GM19193 (cell line): ENCODE data around the gene TEX9.

Source experiments
- POLR2A ChIP-seq: IDR thresholded peaks from 4 replicates; pipeline ENCODE4 v1.6.1; 2011; ENCODE audit not compliant: insufficient read depth, insufficient read length; ENCODE audit errors: extremely low read depth

TEX9 gene

DNA sequence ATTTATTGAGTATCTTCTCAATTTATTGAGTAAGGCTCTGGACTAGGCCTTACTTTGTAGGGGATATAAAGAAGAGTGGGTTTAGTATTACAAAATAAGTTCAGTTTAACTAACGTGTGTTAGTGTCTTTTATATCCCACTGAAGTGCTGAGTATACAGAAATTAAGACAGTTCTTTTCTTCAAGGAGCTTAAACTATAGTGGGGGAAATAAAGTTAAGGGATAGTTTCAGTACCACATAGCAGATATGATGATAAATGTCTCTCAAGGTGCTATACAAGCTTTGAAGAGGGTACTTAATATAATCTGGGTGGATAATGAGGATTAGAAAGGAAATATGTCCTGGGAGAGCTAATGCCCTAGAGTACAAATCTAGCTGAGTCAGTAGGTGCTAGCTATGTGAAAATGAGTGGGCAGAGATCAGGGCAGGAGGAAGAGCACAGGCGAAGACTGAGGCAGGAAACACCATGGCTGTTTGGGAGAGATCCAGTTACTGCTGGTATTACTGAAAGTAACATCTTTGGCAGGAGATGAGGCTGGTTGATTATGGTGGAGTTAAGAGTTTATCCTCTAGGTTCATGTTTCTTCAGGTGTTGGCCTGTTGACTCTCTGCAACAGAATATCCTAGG, 46.0 kb downstream of the TEX9 start:
- no peak for TF ChIP-seq POLR2A

GRCh38 chr15:56425276-56425675, 60.0 kb downstream of the TEX9 start:
- TF ChIP-seq POLR2A: no peak

GRCh38 chr15:56425976-56426375, 60.8 kb downstream of the TEX9 start:
- no peak for TF ChIP-seq POLR2A

- TF ChIP-seq POLR2A: no peak
These were observed 63.7 kb downstream of the TEX9 start for GRCh38 chr15:56428821-56429458.

DNA sequence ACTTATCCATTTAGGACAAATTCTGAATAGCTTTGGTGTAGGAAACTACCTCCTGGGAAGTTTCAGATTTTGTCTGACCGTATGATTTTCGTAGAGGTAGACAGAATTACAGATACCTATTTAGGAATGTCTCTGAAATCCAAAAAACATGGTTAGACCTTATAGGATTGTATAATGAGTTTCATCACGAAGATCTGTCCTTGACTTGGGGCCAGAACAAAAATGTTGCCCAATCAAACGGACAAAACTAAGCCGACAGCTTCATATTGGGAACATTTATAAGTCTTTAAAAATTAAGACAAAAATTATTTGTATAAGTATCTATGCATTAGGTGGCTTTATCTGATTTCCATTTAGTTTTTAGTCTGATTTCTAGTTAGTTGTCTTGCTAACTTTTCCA, 67.1 kb downstream of the TEX9 start:
- no peak for TF ChIP-seq POLR2A

DNA sequence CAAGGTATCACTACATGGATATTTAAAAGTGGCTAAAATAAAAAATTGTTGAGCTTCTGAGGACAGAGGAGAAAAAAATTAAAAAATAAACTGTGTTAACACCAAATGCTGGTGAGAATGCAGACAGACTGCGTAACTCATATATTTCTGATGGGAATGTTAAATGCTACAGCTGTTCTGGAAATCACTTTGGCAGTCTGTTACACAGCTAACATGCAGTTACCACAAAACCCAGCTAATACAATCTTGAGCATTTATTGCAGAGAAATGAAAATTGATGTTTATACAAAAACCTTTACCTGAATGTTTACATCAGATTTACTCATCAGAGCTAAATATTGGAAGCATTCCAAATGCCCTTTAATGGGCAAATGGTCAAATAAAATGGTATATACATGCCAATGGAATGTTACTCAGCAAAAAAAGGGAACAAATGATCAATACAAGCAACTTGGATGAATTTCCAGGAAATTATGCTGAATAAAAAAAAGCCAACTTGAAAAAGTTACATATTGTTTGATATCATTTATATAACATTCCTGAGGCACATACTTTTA, 75.1 kb downstream of the TEX9 start:
- no peak for TF ChIP-seq POLR2A

DNA sequence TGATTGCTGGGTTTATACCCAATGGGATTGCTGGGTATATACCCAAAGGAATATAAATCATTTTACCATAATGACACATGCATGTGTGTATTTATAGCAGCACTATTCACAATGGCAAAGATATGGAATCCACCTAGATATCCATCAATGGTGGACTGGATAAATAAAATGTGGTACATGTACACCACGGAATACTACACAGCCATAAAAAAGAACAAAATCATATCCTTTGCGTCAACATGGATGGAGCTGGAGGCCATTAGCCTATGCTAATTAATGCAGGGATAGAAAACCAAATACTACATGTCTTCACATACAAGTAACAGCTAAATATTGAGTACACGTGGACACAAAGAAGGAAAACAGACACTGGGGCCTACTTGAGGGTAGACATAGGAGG, 77.1 kb downstream of the TEX9 start:
- TF ChIP-seq POLR2A: no peak

DNA sequence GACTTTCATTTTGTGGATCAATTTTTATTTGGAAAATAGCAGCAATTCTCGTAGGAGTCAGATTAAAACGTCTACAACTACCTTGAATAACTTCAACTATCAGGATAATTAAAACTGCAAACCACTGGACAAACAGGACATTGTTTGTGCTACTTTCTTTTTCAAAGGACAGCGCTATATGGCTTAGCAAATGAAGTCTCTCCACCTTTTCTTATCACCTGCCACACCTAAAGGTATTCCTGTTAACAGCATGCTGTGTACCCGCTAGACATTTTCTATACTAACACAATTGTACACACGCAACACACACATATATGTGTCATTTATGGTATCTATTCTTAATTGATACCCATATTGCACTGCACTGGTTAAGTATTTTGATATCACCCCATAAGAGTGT, 80.5 kb downstream of the TEX9 start:
- no peak for TF ChIP-seq POLR2A

GRCh38 chr15:56454836-56455235, 89.6 kb downstream of the TEX9 start:
- TF ChIP-seq POLR2A: no peak

DNA sequence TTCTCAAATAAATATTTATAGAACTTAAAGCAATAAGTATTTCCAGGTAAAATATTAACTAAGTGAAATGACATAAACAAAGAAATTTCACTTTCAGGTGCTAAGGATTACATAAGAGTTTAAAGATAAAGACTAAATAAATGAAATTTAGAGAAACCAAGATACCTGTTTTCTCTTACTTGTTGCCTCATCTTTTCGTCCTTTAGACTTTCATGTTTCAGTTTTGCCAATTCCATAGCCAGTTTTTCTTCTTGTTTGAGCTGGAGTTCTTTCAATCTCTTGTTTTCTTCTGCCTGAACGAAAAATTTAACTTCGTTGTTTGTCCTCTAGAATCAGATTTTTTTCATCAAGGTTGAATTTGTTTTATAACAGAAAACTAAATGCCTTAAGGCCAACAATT, 91.0 kb downstream of the TEX9 start:
- no peak for TF ChIP-seq POLR2A

GRCh38 chr15:56459096-56459495, 93.9 kb downstream of the TEX9 start:
- TF ChIP-seq POLR2A: no peak

GRCh38 chr15:56460071-56460470, 94.8 kb downstream of the TEX9 start:
- no peak for TF ChIP-seq POLR2A

GRCh38 chr15:56460947-56461346, 95.7 kb downstream of the TEX9 start:
- TF ChIP-seq POLR2A: no peak

GRCh38 chr15:56464893-56465520, 99.8 kb downstream of the TEX9 start, which contains the start of gene MNS1:
TSS of gene MNS1 (minus strand) at chr15:56465137. CDS start at chr15:56464972, 165 bp downstream.
- TF ChIP-seq POLR2A: peak; percentile 74

GRCh38 chr15:56467616-56468015, 102.4 kb downstream of the TEX9 start:
- no peak for TF ChIP-seq POLR2A

DNA sequence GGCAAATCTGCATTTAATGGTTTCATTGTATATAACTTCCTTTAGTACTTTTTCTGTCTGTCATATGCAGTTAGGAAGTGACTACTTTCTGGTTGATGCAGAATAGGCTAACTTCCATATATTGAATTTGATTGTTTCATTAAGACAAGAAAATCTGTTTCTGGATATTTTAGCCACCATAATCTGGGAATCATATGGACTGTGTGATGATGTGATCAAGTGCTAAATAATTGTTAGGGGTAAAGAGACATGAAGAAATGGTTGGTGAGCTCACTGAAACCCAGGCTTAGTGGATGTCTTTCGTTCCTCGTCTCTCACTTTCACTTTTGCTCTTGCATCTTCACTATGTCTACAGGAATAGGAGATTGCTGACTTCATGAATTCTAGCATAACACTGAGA, 103.2 kb downstream of the TEX9 start:
- TF ChIP-seq POLR2A: no peak
